Common myeloid progenitor, CD34-positive (primary cell): ENCODE results near the gene SAMD11.

Source experiments
- CTCF ChIA-PET: fragments of 350-600 bp; sonication (Branson Sonifier 250); formaldehyde crosslinking; loops from one replicate; lab custom pipeline; 2021; ENCODE audit warnings: antibody characterized with exemption; lab: Charles Lee
- POLR2A ChIA-PET: fragments of 350-600 bp; sonication (Branson Sonifier 250); formaldehyde crosslinking; loops from one replicate; lab custom pipeline; 2021; ENCODE audit warnings: antibody characterized with exemption; lab: Charles Lee
- DNase-seq, 3 donors: peaks; one replicate each; pipeline versions ENCODE4 v3.0.0 to v3.0.0-alpha.2; 2013
- H3K27ac ChIP-seq, 2 experiments: 1 replicate in 1 of 2; 2 replicates in 1 of 2; pipeline ENCODE4 v1.7.0; 2013; ENCODE audit warnings: inconsistent platforms in 2 of 2, low read length in 2 of 2, mild to moderate bottlenecking in 2 of 2, low read depth in 1 of 2, moderate library complexity in 1 of 2; ENCODE audit not compliant: severe bottlenecking in 2 of 2, insufficient read depth in 1 of 2, poor library complexity in 1 of 2
- H3K27me3 ChIP-seq, 5 experiments: replicated peaks in 2 of 5; 1 replicate in 3 of 5; 2 replicates in 2 of 5; pipeline versions ENCODE4 v1.6.1 to v1.7.0; 2013; ENCODE audit warnings: low read length in 4 of 5, mild to moderate bottlenecking in 2 of 5, moderate library complexity in 2 of 5, inconsistent platforms in 1 of 5; ENCODE audit not compliant: insufficient read depth in 5 of 5, control insufficient read depth in 4 of 5
- H3K36me3 ChIP-seq, 4 experiments: 1 replicate in 2 of 4; 2 replicates in 2 of 4; pipeline versions ENCODE4 v1.6.1 to v1.7.0; 2013; ENCODE audit warnings: low read length in 3 of 4, control low read depth in 1 of 4, mild to moderate bottlenecking in 1 of 4; ENCODE audit not compliant: control insufficient read depth in 4 of 4, insufficient read depth in 4 of 4
- H3K4me1 ChIP-seq, 4 experiments: 1 replicate in 3 of 4; 2 replicates in 1 of 4; pipeline versions ENCODE4 v1.6.1 to v1.7.1; 2013; ENCODE audit warnings: low read length in 3 of 4, mild to moderate bottlenecking in 3 of 4, control low read depth in 1 of 4, inconsistent platforms in 1 of 4, moderate library complexity in 1 of 4; ENCODE audit not compliant: control insufficient read depth in 4 of 4, insufficient read depth in 4 of 4; ENCODE audit errors: control extremely low read depth in 1 of 4
- H3K4me3 ChIP-seq, 7 experiments: 1 replicate in 4 of 7; 2 replicates in 3 of 7; pipeline versions ENCODE4 v1.5.1 to v1.7.0; 2013; ENCODE audit warnings: mild to moderate bottlenecking in 7 of 7, low read length in 6 of 7, moderate library complexity in 6 of 7, inconsistent platforms in 2 of 7, low read depth in 2 of 7, control low read depth in 1 of 7; ENCODE audit not compliant: insufficient read depth in 4 of 7, control insufficient read depth in 1 of 7; ENCODE audit errors: extremely low read depth in 1 of 7
- H3K9me3 ChIP-seq, 5 experiments: 1 replicate in 4 of 5; 2 replicates in 1 of 5; pipeline versions ENCODE4 v1.6.1 to v1.7.1; 2013; ENCODE audit warnings: low read length in 4 of 5, mild to moderate bottlenecking in 2 of 5, inconsistent platforms in 1 of 5, low read depth in 1 of 5, moderate library complexity in 1 of 5; ENCODE audit not compliant: control insufficient read depth in 4 of 5, insufficient read depth in 2 of 5; ENCODE audit errors: control extremely low read depth in 1 of 5
- WGBS: methylation state at CpG from one replicate; pipeline ENCODE4 v1.1.5; 2013; ENCODE audit not compliant: insufficient coverage; 5-methylcytosine and 5-hydroxymethylcytosine counted together

Gene SAMD11

GRCh38 chr1:917466-918091 is 6.1 kb upstream of the SAMD11 start:
- H3K9me3 ChIP-seq, result no peaks in the 10 kb centered on the region
- peaks cover 0 to 68% (median 47%) of the 10 kb centered on the region in 4 experiments for H3K4me1 ChIP-seq
- H3K4me3 ChIP-seq, result no peak overlapping the region
- WGBS, result 86% methylated on average over 21 of the region's 22 CpGs
- H3K27ac ChIP-seq, result no peak overlapping the region
- DNase-seq, result no peak
- ChIA-PET POLR2A (no interaction called here), CTCF (interaction anchor here (1.1 to 3.7 kb wide), 2 partner anchors 11 to 13 kb away, joined by 5 to 23 read pairs; no protein-coding TSS in a partner anchor)
- H3K36me3 ChIP-seq, result no peaks in the 10 kb centered on the region
- H3K27me3 ChIP-seq, result peaks cover 0 to 18% (median 4%) of the 10 kb centered on the region in 5 experiments

GRCh38 chr1:918353-918752 is 5.4 kb upstream of the SAMD11 start:
- H3K4me3 ChIP-seq, result no peak overlapping the region
- DNase-seq, result no peak
- no peaks in the 10 kb centered on the region for H3K36me3 ChIP-seq
- 94% methylated on average over 13 of the region's 15 CpGs for WGBS
- peaks cover 0 to 68% (median 45%) of the 10 kb centered on the region in 4 experiments for H3K4me1 ChIP-seq
- H3K9me3 ChIP-seq, result no peaks in the 10 kb centered on the region
- ChIA-PET POLR2A (no interaction called here), CTCF (interaction anchor here (3.7 kb wide), 1 partner anchor 13 kb away, joined by 23 read pairs; no protein-coding TSS in a partner anchor)
- no peak overlapping the region for H3K27ac ChIP-seq
- peaks cover 0 to 26% (median 9%) of the 10 kb centered on the region in 5 experiments for H3K27me3 ChIP-seq

- H3K4me3 ChIP-seq, result no peak overlapping the region
These were observed 4.9 kb upstream of the SAMD11 start for GRCh38 chr1:918843-919242.

GRCh38 chr1:919271-919872 is 4.4 kb upstream of the SAMD11 start:
- Histone ChIP-seq H3K4me3 (no peak overlapping the region), H3K9me3 (no peaks in the 10 kb centered on the region), H3K36me3 (no peaks in the 10 kb centered on the region), H3K4me1 (peaks cover 0 to 66% (median 49%) of the 10 kb centered on the region in 4 experiments), H3K27me3 (peaks cover 0 to 31% (median 10%) of the 10 kb centered on the region in 5 experiments), H3K27ac (no peak overlapping the region)
- ChIA-PET POLR2A (no interaction called here), CTCF (interaction anchor here (3.7 kb wide), 1 partner anchor 14 kb away, joined by 23 read pairs; no protein-coding TSS in a partner anchor)
- WGBS, result 92% methylated on average over 26 of the region's 29 CpGs
- DNase-seq, result no peak

More at GRCh38 chr1:918843-919242, 4.9 kb upstream of the SAMD11 start:
- CTCF ChIA-PET, result interaction anchor here (3.7 kb wide), 1 partner anchor 14 kb away, joined by 23 read pairs; no protein-coding TSS in a partner anchor
- no peak for DNase-seq
- Histone ChIP-seq H3K27me3 (peaks cover 0 to 29% (median 10%) of the 10 kb centered on the region in 5 experiments), H3K36me3 (no peaks in the 10 kb centered on the region), H3K4me1 (peaks cover 0 to 65% (median 45%) of the 10 kb centered on the region in 4 experiments), H3K9me3 (no peaks in the 10 kb centered on the region), H3K27ac (no peak overlapping the region)
- WGBS, result 96% methylated on average over 5 of the region's 6 CpGs
- POLR2A ChIA-PET, result no interaction called here

- no peak overlapping the region for H3K4me3 ChIP-seq
- no peak overlapping the region for H3K27ac ChIP-seq
- no peaks in the 10 kb centered on the region for H3K36me3 ChIP-seq
- ChIA-PET POLR2A (no interaction called here), CTCF (interaction anchor here (0.5 to 3.7 kb wide), 3 partner anchors 10 to 15 kb away, joined by 3 to 23 read pairs (median 5); no protein-coding TSS in a partner anchor)
- no peaks in the 10 kb centered on the region for H3K9me3 ChIP-seq
- WGBS, result 88% methylated on average over 23 of the region's 23 CpGs
- DNase-seq, result no peak
- H3K27me3 ChIP-seq, result peaks cover 0 to 38% (median 10%) of the 10 kb centered on the region in 5 experiments
- H3K4me1 ChIP-seq, result peaks cover 0 to 72% (median 55%) of the 10 kb centered on the region in 4 experiments
These were observed 3.7 kb upstream of the SAMD11 start for GRCh38 chr1:920010-920409.

- Histone ChIP-seq H3K9me3 (no peaks in the 10 kb centered on the region), H3K4me3 (peak overlapping the region in 3 of 7 experiments; percentile 20 to 42 (median 40)), H3K27me3 (peaks cover 0 to 43% (median 10%) of the 10 kb centered on the region in 5 experiments), H3K4me1 (peaks cover 0 to 72% (median 60%) of the 10 kb centered on the region in 4 experiments), H3K36me3 (no peaks in the 10 kb centered on the region), H3K27ac (no peak overlapping the region)
- POLR2A ChIA-PET, result no interaction called here
- CTCF ChIA-PET, result interaction anchor here (0.5 to 3.7 kb wide), 3 partner anchors 10 to 16 kb away, joined by 3 to 23 read pairs (median 5); no protein-coding TSS in a partner anchor
- 19% methylated on average over 9 of the region's 13 CpGs for WGBS
- DNase-seq, result no peak
These were observed 3.2 kb upstream of the SAMD11 start for GRCh38 chr1:920521-920920.
